SU-DHL-6 (cell line): Measurements from ENCODE around the gene HEATR1.

Source experiments
- EZH2phosphoT487 ChIP-seq: fragments of 200-600 bp; sonication (generic), shearing (Covaris generic); conservative IDR thresholded peaks from 2 replicates; pipeline ENCODE4 v1.6.1; 2018; ENCODE audit warnings: mild to moderate bottlenecking, antibody characterized with exemption, low read length, moderate library complexity, mixed read lengths
- TF ChIP-seq, protein P1 (sequence below): fragments of 200-600 bp; sonication (generic); IDR thresholded peaks from one replicate; pipeline ENCODE4 v1.5.1; 2017; ENCODE audit warnings: antibody characterized with exemption, mild to moderate bottlenecking, low read length, moderate library complexity; ENCODE audit not compliant: insufficient read depth, poor library complexity, severe bottlenecking

DNA sequence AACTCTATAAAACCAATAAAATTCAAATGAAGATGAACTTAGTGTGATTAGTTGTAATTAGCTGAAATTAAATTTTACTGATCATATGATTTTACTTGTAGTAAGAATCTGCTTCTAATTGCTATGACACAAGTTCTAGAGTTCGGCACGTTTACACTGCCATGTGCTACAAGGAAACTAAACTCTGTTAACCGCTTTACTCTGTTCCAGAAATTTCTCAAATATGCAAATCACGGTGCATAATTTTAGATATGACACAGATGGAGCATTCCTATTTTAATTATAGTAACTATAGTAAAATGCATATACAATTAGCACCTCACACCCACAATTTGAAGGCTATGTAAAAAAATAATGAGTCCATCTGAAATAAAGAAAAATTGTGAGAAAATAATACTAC is 14.8 kb downstream of the HEATR1 start:
- TF ChIP-seq, protein P1, sequence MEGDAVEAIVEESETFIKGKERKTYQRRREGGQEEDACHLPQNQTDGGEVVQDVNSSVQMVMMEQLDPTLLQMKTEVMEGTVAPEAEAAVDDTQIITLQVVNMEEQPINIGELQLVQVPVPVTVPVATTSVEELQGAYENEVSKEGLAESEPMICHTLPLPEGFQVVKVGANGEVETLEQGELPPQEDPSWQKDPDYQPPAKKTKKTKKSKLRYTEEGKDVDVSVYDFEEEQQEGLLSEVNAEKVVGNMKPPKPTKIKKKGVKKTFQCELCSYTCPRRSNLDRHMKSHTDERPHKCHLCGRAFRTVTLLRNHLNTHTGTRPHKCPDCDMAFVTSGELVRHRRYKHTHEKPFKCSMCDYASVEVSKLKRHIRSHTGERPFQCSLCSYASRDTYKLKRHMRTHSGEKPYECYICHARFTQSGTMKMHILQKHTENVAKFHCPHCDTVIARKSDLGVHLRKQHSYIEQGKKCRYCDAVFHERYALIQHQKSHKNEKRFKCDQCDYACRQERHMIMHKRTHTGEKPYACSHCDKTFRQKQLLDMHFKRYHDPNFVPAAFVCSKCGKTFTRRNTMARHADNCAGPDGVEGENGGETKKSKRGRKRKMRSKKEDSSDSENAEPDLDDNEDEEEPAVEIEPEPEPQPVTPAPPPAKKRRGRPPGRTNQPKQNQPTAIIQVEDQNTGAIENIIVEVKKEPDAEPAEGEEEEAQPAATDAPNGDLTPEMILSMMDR, result no peak
- no peak for TF ChIP-seq EZH2phosphoT487
